Ecto neural progenitor cell (in vitro differentiated cells): ENCODE results near the gene DNAH14.
A peak's percentile ranks its signal among the peaks of the same experiment; 100 is the strongest.
"Not testable (repeated sequence)": the region's sequence is repeated elsewhere in the genome, so short reads cannot be mapped to it uniquely, and the experiment has no call there.

ENCODE experiments used
- DNase-seq: peaks from one replicate; pipeline ENCODE4 v3.0.0-alpha.2; 2018; ENCODE audit warnings: low spot score

The DNAH14 gene

DNA sequence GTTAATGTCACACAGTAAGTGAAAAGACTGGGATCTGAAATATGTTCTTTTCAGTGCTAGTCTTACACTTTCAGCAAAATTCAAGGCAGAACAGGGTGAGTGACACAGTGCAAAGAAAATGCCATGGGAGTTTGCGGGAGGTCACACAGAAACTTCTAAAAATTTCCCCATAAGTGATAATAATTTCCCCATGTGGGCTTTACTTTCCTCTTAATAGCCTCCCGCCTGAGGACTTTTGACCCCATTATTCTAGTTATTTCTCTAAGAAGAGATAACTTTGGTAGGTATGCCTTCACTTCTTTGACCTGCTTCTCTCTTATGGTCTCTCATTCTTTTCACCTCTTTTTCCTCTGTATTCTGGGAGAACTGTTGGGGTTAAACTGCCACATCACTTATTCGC lies 8.1 kb upstream of the DNAH14 start:
- DNase-seq = no peak

- DNase-seq = peak; percentile 51
Measured at GRCh38 chr1:224922404-224923164, 6.9 kb upstream of the DNAH14 start.

DNA sequence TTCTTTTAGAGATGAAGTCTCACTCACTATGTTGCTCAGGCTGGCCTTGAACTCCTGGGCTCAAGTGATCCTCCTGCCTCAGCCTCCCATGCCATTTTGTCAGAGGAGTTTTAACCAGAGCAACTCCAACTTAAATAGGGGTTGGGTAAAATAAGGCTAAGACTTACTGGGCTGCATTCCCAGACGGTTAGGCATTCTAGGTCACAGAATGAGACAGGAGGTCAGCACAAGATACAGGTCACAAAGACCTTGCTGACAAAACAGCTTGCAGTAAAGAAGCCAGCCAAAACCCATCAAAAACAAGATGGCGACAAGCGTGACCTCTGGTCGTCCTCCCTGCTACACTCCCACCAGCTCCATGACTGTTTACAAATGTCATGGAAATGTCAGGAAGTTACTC lies 5.7 kb upstream of the DNAH14 start:
- DNase-seq = no peak

DNA sequence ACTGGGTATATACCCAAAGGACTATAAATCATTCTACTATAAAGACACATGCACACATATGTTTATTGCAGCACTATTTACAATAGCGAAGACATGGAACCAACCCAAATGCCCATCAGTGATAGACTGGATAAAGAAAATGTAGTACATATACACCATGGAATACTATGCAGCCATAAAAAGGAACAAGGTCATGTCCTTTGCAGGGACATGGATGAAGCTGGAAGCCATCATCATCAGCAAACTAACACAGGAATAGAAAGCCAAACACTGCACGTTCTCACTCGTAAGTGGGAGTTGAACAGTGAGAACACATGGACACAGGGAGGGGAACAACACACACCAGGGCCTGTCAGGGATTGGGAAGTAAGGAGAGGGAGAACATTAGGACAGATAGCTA lies 1.8 kb upstream of the DNAH14 start:
- not testable (repeated sequence) for DNase-seq

GRCh38 chr1:224928906-224929305 lies 569 bp upstream of the DNAH14 start:
- DNase-seq = no peak

- DNase-seq = no peak
Measured at GRCh38 chr1:224931605-224932004, 2.1 kb downstream of the DNAH14 start.

GRCh38 chr1:224932607-224933249 lies 3.3 kb downstream of the DNAH14 start:
- DNase-seq = no peak

DNA sequence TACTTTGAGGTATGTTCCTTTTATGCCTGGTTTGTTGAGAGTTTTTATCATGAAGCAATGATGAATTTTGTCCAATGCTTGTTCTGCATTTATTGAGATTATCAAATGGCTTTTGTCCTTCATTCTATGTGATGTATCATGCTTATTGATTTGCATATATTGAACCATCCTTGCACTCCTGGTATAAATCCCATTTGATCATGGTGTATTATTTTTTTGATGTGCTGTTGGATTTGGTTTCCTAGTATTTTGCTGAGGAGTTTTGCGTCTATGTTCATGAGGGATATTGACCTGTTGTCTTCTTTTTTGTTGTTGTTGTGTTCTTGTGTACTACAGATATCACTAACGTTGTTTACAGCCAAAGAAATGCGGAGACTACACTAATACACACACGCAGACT lies 4.1 kb downstream of the DNAH14 start:
- no peak for DNase-seq

DNA sequence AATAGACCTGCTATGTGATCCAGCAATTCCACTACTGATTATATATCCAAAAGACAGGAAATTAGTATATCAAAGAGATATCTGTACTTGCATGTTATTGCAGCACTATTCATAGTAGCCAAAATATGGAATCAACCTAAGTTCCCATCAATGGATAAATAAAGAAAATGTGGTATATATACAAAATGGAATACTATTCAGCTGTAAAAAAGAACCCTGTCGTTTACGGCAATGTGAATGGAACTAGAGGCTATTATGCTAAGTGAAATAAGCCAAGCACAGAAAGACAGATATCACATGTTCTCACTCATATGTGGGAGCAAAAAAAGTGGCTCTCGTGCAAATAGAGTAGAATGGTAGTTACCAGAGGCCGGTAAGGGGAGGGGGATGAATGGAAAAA lies 9.2 kb downstream of the DNAH14 start:
- DNase-seq = no peak

DNA sequence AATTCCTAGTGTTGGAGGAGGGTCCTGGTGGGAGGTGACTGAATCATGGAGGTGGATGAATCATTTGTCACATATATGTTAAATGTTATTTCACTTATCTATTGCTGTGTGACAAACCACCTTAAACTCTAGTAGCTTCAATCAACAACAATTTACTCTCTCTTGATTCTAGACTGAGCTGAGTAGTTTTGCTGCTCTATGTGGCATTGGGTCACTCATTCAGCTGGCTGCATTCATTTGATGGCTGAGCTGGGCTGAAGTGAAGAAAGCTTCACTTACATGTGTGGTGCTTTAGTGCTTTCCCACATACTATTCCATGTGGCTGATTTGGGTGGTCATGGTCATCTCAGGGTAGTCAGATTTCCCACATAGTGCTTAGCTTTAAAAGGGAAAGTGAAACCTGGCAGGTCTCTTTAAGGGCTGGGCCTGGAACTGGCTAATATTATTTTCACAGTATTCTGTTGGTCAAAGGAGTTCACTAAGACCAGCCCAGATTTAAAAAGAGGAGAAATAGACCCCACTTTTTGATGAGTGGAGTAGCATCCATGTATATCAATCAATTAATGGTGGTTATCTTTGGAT lies 10.5 kb downstream of the DNAH14 start:
- DNase-seq = no peak

DNA sequence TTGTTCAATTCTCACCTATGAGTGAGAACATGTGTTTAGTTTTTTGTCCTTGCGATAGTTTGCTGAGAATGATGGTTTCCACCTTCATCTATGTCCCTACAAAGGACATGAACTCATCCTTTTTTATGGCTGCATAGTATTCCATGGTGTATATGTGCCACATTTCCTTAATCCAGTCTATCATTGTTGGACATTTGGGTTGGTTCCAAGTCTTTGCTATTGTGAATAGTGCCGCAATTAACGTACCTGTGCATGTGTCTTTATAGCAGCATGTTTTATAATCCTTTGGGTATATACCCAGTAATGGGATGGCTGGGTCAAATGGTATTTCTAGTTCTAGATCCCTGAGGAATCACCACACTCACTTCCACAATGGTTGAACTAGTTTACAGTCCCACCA lies 11.3 kb downstream of the DNAH14 start:
- not testable (repeated sequence) for DNase-seq

GRCh38 chr1:224945651-224946348 lies 16.3 kb downstream of the DNAH14 start:
- not testable (repeated sequence) for DNase-seq

GRCh38 chr1:224946349-224946691 lies 16.8 kb downstream of the DNAH14 start:
- not testable (repeated sequence) for DNase-seq

DNA sequence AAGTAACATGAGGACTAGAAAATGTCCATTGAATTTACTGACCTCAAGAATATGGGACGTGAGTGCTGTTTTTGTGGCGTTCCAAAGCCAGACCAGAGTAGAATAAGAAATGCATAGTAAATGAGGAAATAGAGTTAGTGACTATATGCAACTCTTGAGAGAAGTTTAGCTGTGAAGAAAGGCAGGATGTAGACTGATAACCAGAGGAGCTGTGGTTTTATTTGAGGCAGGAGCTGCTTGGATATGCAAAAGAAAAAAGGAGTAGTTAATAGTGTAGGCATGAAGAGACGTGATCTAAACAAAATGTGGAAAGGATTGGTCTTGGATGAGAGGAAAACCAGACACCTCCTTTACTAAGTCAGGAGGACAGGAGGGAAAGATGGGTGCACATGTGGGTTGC lies 28.2 kb downstream of the DNAH14 start:
- no peak for DNase-seq

DNA sequence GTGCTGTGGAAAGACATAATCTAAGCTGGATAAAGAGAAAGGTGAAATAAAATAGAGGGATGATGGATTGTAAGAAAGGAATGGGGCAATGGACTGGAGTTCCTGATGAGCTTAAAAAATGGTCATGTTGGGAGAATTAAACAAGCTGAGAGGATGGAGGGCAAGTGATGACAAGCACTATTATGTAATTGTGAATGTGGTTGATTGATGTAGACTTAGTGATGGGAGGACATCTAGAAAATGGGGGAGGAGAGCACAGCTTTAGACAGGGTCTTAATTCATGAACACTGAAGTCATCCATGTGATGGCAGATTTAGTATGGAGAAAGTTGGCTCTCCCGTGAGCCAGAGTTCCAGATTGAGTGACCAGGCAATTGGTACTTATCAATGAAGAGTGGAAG lies 29.0 kb downstream of the DNAH14 start:
- no peak for DNase-seq

- DNase-seq = no peak
Measured at GRCh38 chr1:224959115-224959514, 29.6 kb downstream of the DNAH14 start.

GRCh38 chr1:224959656-224960055 lies 30.2 kb downstream of the DNAH14 start:
- no peak for DNase-seq

DNA sequence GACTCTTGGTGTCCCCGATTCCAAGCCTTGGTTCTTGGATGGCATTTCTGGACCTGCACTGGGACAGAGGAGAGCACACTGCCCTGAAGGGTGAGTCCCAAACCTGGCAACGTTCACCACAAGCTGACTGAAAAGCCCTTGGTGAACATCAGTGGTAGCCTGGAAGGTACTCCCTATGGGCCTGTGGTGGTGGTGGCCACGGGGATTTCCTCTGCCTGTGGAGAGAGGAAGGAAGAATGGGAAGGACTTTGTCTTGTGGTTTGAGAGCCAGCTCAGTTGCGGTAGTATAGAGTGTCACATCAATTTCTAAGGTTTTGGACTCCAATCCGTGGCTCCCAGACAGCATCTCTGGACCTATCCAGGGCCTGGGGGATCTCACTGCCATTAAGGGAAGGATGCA lies 50.7 kb downstream of the DNAH14 start:
- DNase-seq = no peak

- not testable (repeated sequence) for DNase-seq
Measured at GRCh38 chr1:224981922-224982354, 52.5 kb downstream of the DNAH14 start.

DNA sequence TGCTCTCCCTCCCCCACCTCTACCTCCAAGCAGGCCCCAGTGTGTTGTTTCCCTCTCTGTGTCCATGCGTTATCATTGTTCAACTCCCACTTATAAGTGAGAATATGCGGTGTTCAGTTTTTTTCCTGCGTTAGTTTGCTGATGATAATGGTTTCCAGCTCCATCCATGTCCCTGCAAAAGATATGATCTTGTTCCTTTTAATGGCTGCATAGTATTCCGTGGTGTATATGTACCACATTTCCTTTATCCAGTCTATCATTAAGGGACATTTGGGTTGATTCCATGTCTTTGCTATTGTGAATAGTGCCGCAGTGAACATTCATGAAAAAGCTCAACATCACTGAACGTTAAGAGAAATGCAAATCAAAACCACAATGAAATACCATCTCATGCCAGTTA lies 58.6 kb downstream of the DNAH14 start:
- DNase-seq = no peak

GRCh38 chr1:224989615-224990014 lies 60.1 kb downstream of the DNAH14 start:
- DNase-seq = no peak

GRCh38 chr1:224991550-224991949 lies 62.1 kb downstream of the DNAH14 start:
- DNase-seq = not testable (repeated sequence)

GRCh38 chr1:224995602-224996001 lies 66.1 kb downstream of the DNAH14 start:
- DNase-seq = no peak
